ENCODE data around the gene NFIX. TPM values are rescaled to one million over a fixed set of nuclear protein-coding genes. Genes with fewer than 3 reads are reported as not detected.

NFIX gene
- polyA plus RNA-seq, 3 donors, result 0.25 to 3.7 (median 0.90) TPM

- Histone ChIP-seq H3K4me3 (replicated peaks in 1 of 3; ENCODE audit: low read depth in 2 of 3, low read length in 3 of 3) (peak overlapping the region; percentile 61 to 84 (median 78)), H3K9me3 (replicated peaks in 1 of 2; ENCODE audit: control insufficient read depth in 1 of 2, insufficient read depth in 1 of 2, low read length in 2 of 2) (no peaks in the 10 kb centered on the region), H3K27ac (ENCODE audit: low read depth in 1 of 2, low read length in 2 of 2) (peak overlapping the region; percentile 90 to 98), H3K9ac (ENCODE audit: insufficient read depth, low read length, poor library complexity, severe bottlenecking) (peak overlapping the region; percentile 86), H4K20me1 (ENCODE audit: insufficient read depth, low read length) (peaks cover 21% of the 10 kb centered on the region), H3K4me2 (replicated peaks; ENCODE audit: extremely low read depth, low read length, poor library complexity, severe bottlenecking) (peak overlapping the region; percentile 100), H3K36me3 (replicated peaks in 1 of 2; ENCODE audit: control insufficient read depth in 1 of 2, insufficient read depth in 2 of 2, low read length in 2 of 2) (peaks cover 3 to 11% of the 10 kb centered on the region in 2 donors), H3K4me1 (ENCODE audit: control insufficient read depth in 1 of 2, insufficient read depth in 2 of 2, low read length in 2 of 2) (peaks cover 58 to 74% of the 10 kb centered on the region in 2 donors), H3K27me3 (ENCODE audit: control insufficient read depth in 2 of 2, insufficient read depth in 2 of 2, low read length in 2 of 2) (no peaks in the 10 kb centered on the region), H3K79me2 (ENCODE audit: insufficient read depth, low read length) (peaks cover 54% of the 10 kb centered on the region), H2AFZ (ENCODE audit: insufficient read depth, low read depth, low read length, poor library complexity, severe bottlenecking) (no peak overlapping the region)
- Mint-ChIP-seq H3K27me3 (ENCODE audit: low read depth in 3 of 3) (peaks cover 0 to 1% (median 1%) of the 10 kb centered on the region in 3 donors), H3K4me1 (peaks cover 46% of the 10 kb centered on the region), H3K9me3 (no peaks in the 10 kb centered on the region), H3K4me3 (peak overlapping the region; percentile 87 to 95), H3K27ac (peak overlapping the region; percentile 83 to 98 (median 92)), H3K36me3 (peaks cover 7 to 9% of the 10 kb centered on the region in 2 donors)
- peak in 1 of 3 donors; percentile 47 for DNase-seq
- no peak for TF ChIP-seq CTCF (IDR thresholded peaks at IDR 0.05)
- intact Hi-C loops (cut with micrococcal nuclease), result loop anchor here in 1 of 2 donors (10.0 kb wide), 1 partner anchor 302 kb away; the partner anchor contains the start of gene JUNB
- WGBS (ENCODE audit: insufficient coverage), result 0% methylated on average over 9 of the region's 20 CpGs
Measured at GRCh38 chr19:13097033-13097462, 101.8 kb downstream of the NFIX start.

DNA sequence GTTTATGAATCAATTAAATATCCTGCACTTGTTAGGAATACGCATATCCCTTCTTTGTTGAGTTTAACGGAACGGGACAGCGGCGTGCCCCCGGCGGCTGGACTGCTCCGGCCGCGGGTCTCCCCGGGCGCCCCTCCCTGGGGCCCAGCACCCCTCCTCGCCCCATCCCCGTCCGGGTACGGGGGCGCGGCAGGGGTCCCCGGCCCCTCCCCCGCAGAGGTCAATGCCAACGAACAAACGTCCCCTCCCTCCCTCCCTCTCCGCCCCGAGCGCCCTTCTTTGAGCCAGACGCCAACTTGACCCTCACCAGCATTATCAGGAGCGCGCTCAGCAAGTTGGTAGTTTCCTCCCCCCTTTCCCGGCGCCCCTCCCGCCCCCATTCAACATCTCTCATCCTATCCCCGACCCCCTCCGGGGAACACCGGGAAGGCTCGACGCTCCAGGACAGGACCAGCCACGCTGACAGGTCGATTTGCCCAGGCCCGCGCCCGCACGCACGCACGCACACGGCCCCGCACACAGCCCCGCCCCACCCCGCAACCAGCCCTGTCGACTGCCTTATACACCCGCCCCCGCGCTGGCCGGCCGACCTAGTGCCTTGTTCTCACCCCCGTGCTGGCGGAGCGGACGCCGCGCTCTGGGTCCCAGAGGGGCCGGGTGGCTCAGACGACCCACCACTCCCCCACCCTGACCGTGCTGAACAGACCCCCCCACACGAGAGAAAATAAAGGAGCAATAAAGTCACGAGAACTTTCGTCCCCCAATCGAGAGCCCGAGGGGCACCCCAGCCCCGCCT, 102.4 kb downstream of the NFIX start:
- Histone ChIP-seq H3K36me3 (replicated peaks in 1 of 2; ENCODE audit: control insufficient read depth in 1 of 2, insufficient read depth in 2 of 2, low read length in 2 of 2) (peaks cover 3 to 11% of the 10 kb centered on the region in 2 donors), H3K4me3 (replicated peaks in 1 of 3; ENCODE audit: low read depth in 2 of 3, low read length in 3 of 3) (peak overlapping the region; percentile 61 to 84 (median 78)), H3K4me2 (replicated peaks; ENCODE audit: extremely low read depth, low read length, poor library complexity, severe bottlenecking) (peak overlapping the region; percentile 100), H4K20me1 (ENCODE audit: insufficient read depth, low read length) (peaks cover 27% of the 10 kb centered on the region), H3K9ac (ENCODE audit: insufficient read depth, low read length, poor library complexity, severe bottlenecking) (peak overlapping the region; percentile 86), H2AFZ (ENCODE audit: insufficient read depth, low read depth, low read length, poor library complexity, severe bottlenecking) (no peak overlapping the region), H3K4me1 (ENCODE audit: control insufficient read depth in 1 of 2, insufficient read depth in 2 of 2, low read length in 2 of 2) (peaks cover 62 to 80% of the 10 kb centered on the region in 2 donors), H3K27me3 (ENCODE audit: control insufficient read depth in 2 of 2, insufficient read depth in 2 of 2, low read length in 2 of 2) (no peaks in the 10 kb centered on the region), H3K79me2 (ENCODE audit: insufficient read depth, low read length) (peaks cover 61% of the 10 kb centered on the region), H3K9me3 (replicated peaks in 1 of 2; ENCODE audit: control insufficient read depth in 1 of 2, insufficient read depth in 1 of 2, low read length in 2 of 2) (no peaks in the 10 kb centered on the region), H3K27ac (ENCODE audit: low read depth in 1 of 2, low read length in 2 of 2) (peak overlapping the region; percentile 90 to 98)
- peaks cover 49% of the 10 kb centered on the region for H3K4me1 Mint-ChIP-seq
- peaks cover 7 to 9% of the 10 kb centered on the region in 2 donors for H3K36me3 Mint-ChIP-seq
- peak overlapping the region; percentile 87 to 95 for H3K4me3 Mint-ChIP-seq
- 0% methylated on average over 26 of the region's 69 CpGs for WGBS (ENCODE audit: insufficient coverage)
- peak in 2 of 3 donors; percentile 53 to 71 for DNase-seq
- intact Hi-C loops (cut with micrococcal nuclease), result loop anchor here in 1 of 2 donors (10.0 kb wide), 1 partner anchor 303 kb away; the partner anchor contains the start of gene JUNB
- H3K9me3 Mint-ChIP-seq, result no peaks in the 10 kb centered on the region
- no peak for TF ChIP-seq CTCF (IDR thresholded peaks at IDR 0.05)
- peak overlapping the region; percentile 87 to 98 (median 94) for H3K27ac Mint-ChIP-seq
- H3K27me3 Mint-ChIP-seq (ENCODE audit: low read depth in 3 of 3), result peaks cover 0 to 1% (median 1%) of the 10 kb centered on the region in 3 donors
